Lower leg skin (tissue), 4 donors: ENCODE data around the gene RUFY1. TPM values are rescaled to one million over a fixed set of nuclear protein-coding genes. Genes with fewer than 3 reads are reported as not detected.

Source experiments
- DNase-seq, 2 donors: peaks; one replicate each; pipeline ENCODE4 v3.0.0-alpha.2; 2019; ENCODE audit warnings: low spot score in 2 of 2
- H3K4me3 ChIP-seq: fragments of 200-600 bp; sonication (generic); 2 replicates; pipeline ENCODE4 v1.5.1; 2017; ENCODE audit warnings: mild to moderate bottlenecking, low read depth; ENCODE audit not compliant: poor library complexity, severe bottlenecking
- POLR2A ChIP-seq, 2 donors: fragments of 450-650 bp; IDR thresholded peaks; one replicate each; pipeline ENCODE4 v1.6.1; 2016 to 2017; ENCODE audit warnings: antibody characterized with exemption in 2 of 2, mild to moderate bottlenecking in 1 of 2, moderate library complexity in 1 of 2
- WGBS, 2 donors: methylation state at CpG; one replicate each; pipeline ENCODE4 v1.1.5; 2018; 5-methylcytosine and 5-hydroxymethylcytosine counted together
- intact Hi-C: fragments of 100-400 bp; cut with DNase I; formaldehyde crosslinking; loops from one replicate; pipeline ENCODE4 v1.15.0; 2023; ENCODE audit warnings: low total_unique reads
- total RNA-seq, 4 donors: library from RNA; depleted of rRNA; stranded (reverse); fragments of >200 nt; gene quantifications; one replicate each; pipeline ENCODE4 v1.1.0, GENCODE V29; 2016
- TF ChIP-seq, protein P1 (sequence below), 3 donors: fragments of 450-650 bp; IDR thresholded peaks; one replicate each; pipeline ENCODE4 v1.5.1; 2016; ENCODE audit warnings: antibody characterized with exemption in 3 of 3, mild to moderate bottlenecking in 3 of 3, moderate library complexity in 2 of 3

The RUFY1 gene
- total RNA-seq, 4 donors from 2014 or later: 36.4 to 76.1 (median 54.9) TPM

GRCh38 chr5:179599566-179599965 is 49.2 kb downstream of the RUFY1 start:
- WGBS, 2 donors: 80 to 89% methylated on average over 15 to 16 of the region's 16 CpGs
- intact Hi-C loops: no loop called here
- TF ChIP-seq POLR2A (IDR thresholded peaks at IDR 0.05): no peak
- DNase-seq: no peak
- H3K4me3 ChIP-seq: no peak overlapping the region

DNA sequence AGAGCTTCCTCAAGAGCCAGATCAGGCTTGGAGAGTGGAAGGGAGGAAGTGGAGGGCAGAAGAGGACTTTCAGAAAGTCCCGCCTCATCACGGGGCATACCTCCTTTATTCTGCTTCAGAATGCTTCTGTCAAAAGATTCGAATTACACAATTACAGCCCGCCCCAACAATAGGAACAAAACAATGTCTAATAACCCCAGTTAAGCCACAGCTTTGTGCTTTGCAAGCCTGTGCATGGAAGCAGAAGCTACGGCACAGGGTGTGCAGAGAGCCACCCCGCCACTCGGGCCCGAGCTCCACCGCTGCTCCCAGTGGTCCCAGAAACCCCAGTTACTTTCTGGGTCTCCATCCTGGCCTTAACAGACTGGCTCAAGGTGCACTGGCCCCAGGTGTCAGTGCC is 49.6 kb downstream of the RUFY1 start:
- TF ChIP-seq POLR2A (IDR thresholded peaks at IDR 0.05): no peak
- TF ChIP-seq, protein P1, sequence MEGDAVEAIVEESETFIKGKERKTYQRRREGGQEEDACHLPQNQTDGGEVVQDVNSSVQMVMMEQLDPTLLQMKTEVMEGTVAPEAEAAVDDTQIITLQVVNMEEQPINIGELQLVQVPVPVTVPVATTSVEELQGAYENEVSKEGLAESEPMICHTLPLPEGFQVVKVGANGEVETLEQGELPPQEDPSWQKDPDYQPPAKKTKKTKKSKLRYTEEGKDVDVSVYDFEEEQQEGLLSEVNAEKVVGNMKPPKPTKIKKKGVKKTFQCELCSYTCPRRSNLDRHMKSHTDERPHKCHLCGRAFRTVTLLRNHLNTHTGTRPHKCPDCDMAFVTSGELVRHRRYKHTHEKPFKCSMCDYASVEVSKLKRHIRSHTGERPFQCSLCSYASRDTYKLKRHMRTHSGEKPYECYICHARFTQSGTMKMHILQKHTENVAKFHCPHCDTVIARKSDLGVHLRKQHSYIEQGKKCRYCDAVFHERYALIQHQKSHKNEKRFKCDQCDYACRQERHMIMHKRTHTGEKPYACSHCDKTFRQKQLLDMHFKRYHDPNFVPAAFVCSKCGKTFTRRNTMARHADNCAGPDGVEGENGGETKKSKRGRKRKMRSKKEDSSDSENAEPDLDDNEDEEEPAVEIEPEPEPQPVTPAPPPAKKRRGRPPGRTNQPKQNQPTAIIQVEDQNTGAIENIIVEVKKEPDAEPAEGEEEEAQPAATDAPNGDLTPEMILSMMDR (IDR thresholded peaks at IDR 0.05): no peak
- 71 to 84% methylated on average over 9 of the region's 9 CpGs for whole genome bisulfite sequencing, 2 donors
- no peak for DNase-seq
- intact Hi-C loops: no loop called here
- H3K4me3 ChIP-seq: no peak overlapping the region

DNA sequence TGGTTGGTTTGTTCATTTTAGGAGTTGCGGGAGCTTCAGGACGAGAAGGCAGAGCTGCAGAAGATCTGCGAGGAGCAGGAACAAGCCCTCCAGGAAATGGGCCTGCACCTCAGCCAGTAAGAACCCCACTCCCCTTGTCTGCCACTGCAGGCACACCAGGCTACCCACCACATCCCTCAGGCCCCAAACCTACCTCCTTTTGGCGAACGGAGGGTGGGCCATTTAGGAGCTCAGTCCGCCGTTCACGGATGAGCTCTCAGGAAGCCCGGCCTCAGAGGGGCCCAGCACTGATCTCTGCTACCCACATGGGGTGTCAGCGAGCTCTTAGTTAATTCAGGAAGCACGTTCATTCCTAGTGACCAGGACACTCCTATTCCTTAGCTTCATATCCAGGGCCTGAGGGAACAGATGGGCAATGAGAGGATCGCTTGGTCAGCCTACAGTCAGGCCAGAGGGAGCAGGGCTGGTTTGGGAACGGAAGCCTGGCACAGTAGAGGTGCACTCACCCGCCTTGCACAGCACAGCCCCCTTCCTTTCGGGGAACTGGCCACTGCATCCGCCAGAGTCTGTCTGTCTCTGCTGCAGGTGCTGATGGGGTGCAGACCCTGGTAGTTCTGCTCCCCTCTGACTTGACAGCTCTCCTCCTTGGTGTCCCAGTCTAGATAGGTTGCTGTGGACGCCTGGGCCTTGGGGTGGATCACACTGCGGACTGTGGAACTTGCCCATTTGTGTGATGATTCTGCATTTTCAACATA is 51.7 kb downstream of the RUFY1 start:
- 94 to 95% methylated on average over 18 of the region's 18 CpGs for WGBS, 2 donors
- TF ChIP-seq POLR2A (IDR thresholded peaks at IDR 0.05): no peak
- TF ChIP-seq, protein P1 (IDR thresholded peaks at IDR 0.05): no peak
- intact Hi-C loops: no loop called here
- H3K4me3 ChIP-seq: no peak overlapping the region
- DNase-seq: no peak

- intact Hi-C loops: no loop called here
- no peak overlapping the region for H3K4me3 ChIP-seq
- WGBS, 2 donors: 87 to 92% methylated on average over 12 of the region's 12 CpGs
- DNase-seq: no peak
- TF ChIP-seq, protein P1 (IDR thresholded peaks at IDR 0.05): no peak
These were observed 53.0 kb downstream of the RUFY1 start for GRCh38 chr5:179603308-179603707.

DNA sequence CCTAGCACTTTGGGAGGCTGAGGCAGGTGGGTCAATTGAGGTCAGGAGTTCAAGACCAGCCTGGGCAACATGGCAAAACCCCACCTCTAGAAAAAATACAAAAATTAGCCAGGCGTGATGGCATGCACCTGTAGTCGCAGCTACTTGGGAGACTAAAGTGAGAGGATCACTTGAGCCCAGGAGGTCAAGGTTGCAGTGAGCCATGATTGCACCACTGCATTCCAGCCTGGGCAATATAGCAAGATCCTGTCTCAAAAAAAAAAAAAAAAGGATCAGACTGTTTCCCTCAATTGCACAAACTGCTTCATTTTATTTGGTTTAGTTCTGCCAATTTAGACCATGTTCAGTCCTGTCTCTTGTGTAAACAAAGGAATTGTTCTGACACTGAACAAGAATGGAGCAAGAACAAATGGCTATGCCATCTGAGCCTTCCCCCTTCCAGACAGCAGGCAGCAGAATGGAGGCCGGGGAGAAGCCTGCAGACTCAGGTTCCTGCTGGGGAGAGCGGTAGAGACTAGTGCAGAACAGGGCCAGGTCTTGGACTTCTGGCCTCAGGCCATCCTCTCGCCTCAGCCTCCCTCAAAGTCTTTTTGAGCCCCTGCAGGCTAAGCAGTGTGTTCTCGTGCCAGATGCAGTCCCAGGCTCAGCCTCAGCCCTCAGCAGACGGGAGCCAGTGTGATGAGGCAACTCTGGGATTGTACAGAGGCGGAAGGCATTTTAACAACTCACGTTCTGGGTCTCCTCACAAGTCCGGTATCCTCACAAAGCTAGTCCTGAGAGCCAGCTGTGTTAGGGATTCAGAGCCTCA is 54.9 kb downstream of the RUFY1 start:
- DNase-seq: no peak
- intact Hi-C loops: no loop called here
- no peak overlapping the region for H3K4me3 ChIP-seq
- WGBS, 2 donors: 66 to 81% methylated on average over 10 of the region's 10 CpGs
- TF ChIP-seq, protein P1 (IDR thresholded peaks at IDR 0.05): no peak
- no peak for TF ChIP-seq POLR2A (IDR thresholded peaks at IDR 0.05)
